ENCODE data around the gene SERPINE1.
"Not testable (repeated sequence)": the region's sequence is repeated elsewhere in the genome, so short reads cannot be mapped to it uniquely, and the experiment has no call there.

The SERPINE1 gene

DNA sequence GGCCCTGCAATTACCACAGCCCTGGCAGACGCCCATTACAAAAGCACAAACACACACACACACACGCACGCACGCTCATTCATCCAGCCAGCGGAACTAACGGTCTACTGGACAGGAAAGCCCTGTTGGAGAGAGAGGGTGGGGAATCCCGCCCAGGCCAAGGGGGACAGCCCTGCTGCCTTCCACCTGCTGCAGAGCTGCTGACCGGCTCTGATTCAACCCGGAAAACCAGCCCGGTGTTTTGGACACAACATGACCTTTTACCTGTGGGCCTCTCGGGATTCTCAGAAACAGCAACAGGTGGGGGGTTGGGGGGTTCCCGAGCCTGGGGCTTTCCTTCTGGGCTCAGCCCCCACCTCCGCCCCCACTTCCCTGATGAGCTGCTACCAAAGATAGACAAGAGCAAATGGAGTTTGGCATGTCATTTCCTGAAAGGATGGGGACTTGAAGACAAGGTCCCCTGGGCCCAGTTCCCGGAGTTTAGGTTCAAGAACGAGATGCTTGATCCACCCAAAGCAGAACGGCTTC is 18.5 kb upstream of the SERPINE1 start:
- no peaks in the 10 kb centered on the region for H3K27me3 ChIP-seq
- no peaks in the 10 kb centered on the region for H3K4me1 ChIP-seq
- TF ChIP-seq, protein P1, sequence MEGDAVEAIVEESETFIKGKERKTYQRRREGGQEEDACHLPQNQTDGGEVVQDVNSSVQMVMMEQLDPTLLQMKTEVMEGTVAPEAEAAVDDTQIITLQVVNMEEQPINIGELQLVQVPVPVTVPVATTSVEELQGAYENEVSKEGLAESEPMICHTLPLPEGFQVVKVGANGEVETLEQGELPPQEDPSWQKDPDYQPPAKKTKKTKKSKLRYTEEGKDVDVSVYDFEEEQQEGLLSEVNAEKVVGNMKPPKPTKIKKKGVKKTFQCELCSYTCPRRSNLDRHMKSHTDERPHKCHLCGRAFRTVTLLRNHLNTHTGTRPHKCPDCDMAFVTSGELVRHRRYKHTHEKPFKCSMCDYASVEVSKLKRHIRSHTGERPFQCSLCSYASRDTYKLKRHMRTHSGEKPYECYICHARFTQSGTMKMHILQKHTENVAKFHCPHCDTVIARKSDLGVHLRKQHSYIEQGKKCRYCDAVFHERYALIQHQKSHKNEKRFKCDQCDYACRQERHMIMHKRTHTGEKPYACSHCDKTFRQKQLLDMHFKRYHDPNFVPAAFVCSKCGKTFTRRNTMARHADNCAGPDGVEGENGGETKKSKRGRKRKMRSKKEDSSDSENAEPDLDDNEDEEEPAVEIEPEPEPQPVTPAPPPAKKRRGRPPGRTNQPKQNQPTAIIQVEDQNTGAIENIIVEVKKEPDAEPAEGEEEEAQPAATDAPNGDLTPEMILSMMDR (IDR thresholded peaks at IDR 0.05; ENCODE audit: low read depth, low read length), result no peak
- H3K36me3 ChIP-seq, result no peaks in the 10 kb centered on the region
- DNase-seq, result no peak
- H3K9me3 ChIP-seq, result no peaks in the 10 kb centered on the region
- H3K4me3 ChIP-seq (ENCODE audit: low read depth, low read length), result no peak overlapping the region

DNA sequence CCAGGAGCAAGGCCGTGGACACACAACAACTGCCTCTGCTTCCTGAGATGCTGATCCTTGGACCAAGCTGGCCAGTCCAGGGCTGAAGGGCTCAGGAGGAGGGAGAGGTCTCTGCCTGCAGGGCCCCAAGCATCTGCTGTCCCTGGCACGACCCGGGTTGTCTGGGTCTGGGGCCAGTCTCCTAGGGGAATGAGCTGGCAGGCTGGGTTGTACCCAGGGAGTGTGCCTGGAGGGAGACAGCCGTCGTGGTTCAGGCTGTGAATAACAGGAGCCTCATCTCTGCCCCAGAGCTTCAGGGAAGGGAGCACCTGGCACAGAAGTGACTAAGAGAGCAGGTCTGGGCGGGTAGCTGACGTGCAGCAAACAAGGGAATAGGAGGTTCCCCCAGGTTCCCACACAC is 17.9 kb upstream of the SERPINE1 start:
- DNase-seq, result no peak
- no peaks in the 10 kb centered on the region for H3K9me3 ChIP-seq
- H3K36me3 ChIP-seq, result no peaks in the 10 kb centered on the region
- TF ChIP-seq, protein P1 (IDR thresholded peaks at IDR 0.05; ENCODE audit: low read depth, low read length), result no peak
- H3K4me1 ChIP-seq, result no peaks in the 10 kb centered on the region
- no peaks in the 10 kb centered on the region for H3K27me3 ChIP-seq
- no peak overlapping the region for H3K4me3 ChIP-seq (ENCODE audit: low read depth, low read length)

DNA sequence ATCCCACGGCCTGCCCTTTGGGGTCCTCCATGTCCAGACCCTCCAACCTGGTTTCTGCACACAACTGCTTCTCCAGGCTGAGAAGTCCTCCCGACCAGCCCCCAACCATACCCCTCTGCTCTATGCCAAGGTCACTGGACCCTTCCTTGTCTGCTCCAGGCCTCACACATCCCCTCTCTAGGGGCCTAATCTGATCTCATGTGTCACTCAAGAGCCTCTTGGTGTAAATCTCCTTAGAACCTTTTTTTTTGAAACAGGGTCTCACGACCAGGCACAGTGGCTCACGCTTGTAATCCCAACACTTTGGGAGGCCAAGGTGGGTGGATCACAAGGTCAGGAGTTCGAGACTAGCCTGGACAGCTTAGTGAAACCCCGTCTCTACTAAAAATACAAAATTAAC is 17.5 kb upstream of the SERPINE1 start:
- no peaks in the 10 kb centered on the region for H3K9me3 ChIP-seq
- TF ChIP-seq, protein P1 (IDR thresholded peaks at IDR 0.05; ENCODE audit: low read depth, low read length), result no peak
- no peaks in the 10 kb centered on the region for H3K36me3 ChIP-seq
- H3K4me1 ChIP-seq, result no peaks in the 10 kb centered on the region
- no peaks in the 10 kb centered on the region for H3K27me3 ChIP-seq
- no peak for DNase-seq
- no peak overlapping the region for H3K4me3 ChIP-seq (ENCODE audit: low read depth, low read length)

DNA sequence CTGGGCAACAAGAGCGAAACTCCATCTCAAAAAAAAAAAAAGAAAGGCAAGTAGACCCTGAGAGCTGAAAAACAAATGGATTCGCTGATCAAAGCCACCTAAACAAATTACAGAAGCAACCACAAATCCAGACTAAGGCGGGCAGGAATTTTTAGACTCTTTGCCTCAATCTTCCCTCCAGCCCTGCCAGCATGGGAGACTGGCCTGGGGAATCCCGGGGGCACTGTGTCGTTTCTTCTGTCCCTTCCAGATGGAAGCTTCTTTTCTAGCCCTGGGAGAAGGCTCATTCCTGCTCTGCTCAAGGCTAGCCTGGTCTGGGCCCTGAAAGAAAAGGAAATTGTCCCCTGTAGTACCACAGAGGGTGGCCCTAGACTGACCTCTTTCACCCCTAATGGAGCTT is 15.6 kb upstream of the SERPINE1 start:
- no peaks in the 10 kb centered on the region for H3K27me3 ChIP-seq
- H3K4me3 ChIP-seq (ENCODE audit: low read depth, low read length), result no peak overlapping the region
- no peaks in the 10 kb centered on the region for H3K36me3 ChIP-seq
- no peak for DNase-seq
- TF ChIP-seq, protein P1 (IDR thresholded peaks at IDR 0.05; ENCODE audit: low read depth, low read length), result no peak
- H3K9me3 ChIP-seq, result no peaks in the 10 kb centered on the region
- no peaks in the 10 kb centered on the region for H3K4me1 ChIP-seq

DNA sequence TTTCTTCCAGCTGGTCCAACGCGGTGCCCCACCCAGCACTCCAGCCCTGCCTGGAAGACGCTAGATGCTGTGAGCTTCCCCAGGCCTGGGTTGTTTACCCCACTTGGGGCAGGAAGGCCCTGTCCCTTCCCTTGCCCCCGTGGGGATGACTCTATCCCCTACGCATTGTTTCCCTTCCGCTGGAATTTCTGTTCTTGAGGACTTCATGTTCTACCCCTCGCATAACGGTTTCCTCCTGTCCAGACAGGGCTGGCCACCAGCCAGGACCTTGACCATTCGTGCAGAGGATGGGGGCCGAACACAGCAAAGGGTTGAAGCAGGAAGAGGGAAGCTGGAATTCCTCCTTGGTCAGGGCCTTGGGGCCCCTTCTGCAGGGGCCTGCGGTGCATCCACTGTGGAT is 14.7 kb upstream of the SERPINE1 start:
- no peaks in the 10 kb centered on the region for H3K9me3 ChIP-seq
- no peaks in the 10 kb centered on the region for H3K4me1 ChIP-seq
- no peak overlapping the region for H3K4me3 ChIP-seq (ENCODE audit: low read depth, low read length)
- no peak for DNase-seq
- no peaks in the 10 kb centered on the region for H3K36me3 ChIP-seq
- no peaks in the 10 kb centered on the region for H3K27me3 ChIP-seq
- TF ChIP-seq, protein P1 (IDR thresholded peaks at IDR 0.05; ENCODE audit: low read depth, low read length), result no peak

DNA sequence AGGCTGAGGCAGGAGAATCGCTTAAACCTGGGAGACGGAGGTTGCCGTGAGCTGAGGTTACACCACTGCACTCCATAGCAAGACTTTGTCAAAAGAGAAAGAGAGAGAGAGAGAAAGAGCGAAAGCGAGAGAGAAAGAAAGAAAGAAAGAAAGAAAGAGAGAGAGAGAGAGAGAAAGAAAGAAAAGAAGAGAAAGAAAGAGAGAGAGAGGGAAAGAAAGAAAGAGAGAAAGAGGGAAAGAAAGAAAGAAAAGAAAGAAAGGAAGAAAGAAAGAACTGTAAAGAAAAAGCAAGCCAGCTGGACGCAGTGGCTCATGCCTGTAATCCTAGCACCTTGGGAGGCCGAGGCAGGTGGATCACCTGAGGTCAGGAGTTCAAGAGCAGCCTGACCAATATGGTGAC is 13.8 kb upstream of the SERPINE1 start:
- H3K36me3 ChIP-seq; H3K4me3 ChIP-seq (ENCODE audit: low read depth, low read length); DNase-seq; H3K27me3 ChIP-seq; H3K4me1 ChIP-seq; H3K9me3 ChIP-seq: not testable (repeated sequence)

DNA sequence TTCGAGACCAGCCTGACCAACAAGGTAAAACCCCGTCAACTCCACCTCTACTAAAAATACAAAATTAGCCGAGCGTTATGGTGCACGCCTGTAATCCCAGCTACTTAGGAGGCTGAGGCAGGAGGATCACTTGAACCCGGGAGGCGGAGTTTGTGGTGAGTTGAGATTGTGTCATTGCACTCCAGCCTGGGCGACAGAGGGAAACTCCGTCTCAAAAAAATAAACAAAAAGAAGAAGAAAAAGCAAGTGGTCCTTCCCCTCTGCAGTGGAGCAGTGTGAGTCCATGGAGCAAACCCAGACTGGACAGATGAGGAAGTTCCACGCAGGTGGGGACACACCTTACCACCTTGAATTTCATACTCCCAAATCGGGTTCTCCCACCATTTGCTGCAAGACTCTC is 13.1 kb upstream of the SERPINE1 start:
- H3K4me1 ChIP-seq, result no peaks in the 10 kb centered on the region
- H3K9me3 ChIP-seq, result no peaks in the 10 kb centered on the region
- no peaks in the 10 kb centered on the region for H3K36me3 ChIP-seq
- no peaks in the 10 kb centered on the region for H3K27me3 ChIP-seq
- no peak overlapping the region for H3K4me3 ChIP-seq (ENCODE audit: low read depth, low read length)
- TF ChIP-seq, protein P1 (IDR thresholded peaks at IDR 0.05; ENCODE audit: low read depth, low read length), result no peak
- no peak for DNase-seq
